ENCODE measurements around the gene IL4I1. TPM values are rescaled to one million over a fixed set of nuclear protein-coding genes. Genes with fewer than 3 reads are reported as not detected.

Gene IL4I1
- polyA plus RNA-seq, 1 of the 3 experiments (the other 2 are of a cell fraction), result 0.35 TPM

DNA sequence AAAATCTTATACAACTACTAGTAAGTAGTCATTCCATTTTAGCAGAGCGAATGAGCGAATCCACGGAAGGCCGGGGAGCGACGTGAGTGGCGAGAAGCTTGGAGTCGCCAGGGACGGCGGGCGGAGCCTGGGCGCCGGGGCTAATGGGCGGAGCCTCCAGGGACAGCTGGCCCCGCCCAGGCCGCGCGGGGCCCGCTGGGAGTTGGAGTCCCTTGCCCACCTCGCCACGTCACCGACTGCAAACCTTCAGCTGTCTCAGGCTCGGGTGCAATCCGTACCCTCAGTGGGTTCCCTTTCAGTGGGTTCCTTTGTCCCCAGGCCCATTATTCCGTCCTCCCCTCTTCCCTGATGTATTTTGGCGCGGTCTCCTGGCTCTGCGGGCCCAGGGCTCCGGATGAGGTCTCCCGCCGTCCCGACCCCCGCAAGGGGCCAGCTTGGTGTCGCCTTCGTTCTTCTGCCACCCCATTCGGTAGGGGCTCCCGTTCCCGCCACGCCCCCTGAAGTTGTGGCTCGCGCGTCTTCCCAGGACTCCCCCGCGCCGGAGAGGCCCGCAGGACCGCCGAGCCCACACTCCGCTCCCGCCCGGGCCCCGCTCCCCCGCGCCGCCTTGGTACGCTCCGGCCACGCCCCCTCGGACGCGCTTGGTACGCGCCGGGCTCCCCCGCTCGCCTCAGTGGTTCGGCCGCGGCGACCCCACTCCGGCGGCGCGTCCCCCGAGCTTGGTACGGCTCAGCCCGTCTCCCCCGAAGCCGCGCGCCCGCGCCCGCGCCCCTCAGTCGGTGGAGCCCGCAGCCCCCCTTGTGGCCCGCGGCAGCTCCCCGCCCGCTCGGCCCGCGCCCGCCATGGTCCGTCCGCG lies 46.0 kb downstream of the IL4I1 start, which contains the start of gene PTOV1:
PTOV1 (plus strand) TSS at position 673 of the 856 bp plus-strand sequence.
- ChIA-PET POLR2A (interaction anchor here (0.6 to 3.2 kb wide), 15 partner anchors 8 to 211 kb away, joined by 3 to 25 read pairs (median 5); partner anchors contain the start of genes AKT1S1, FUZ, RRAS and TBC1D17), CTCF (interaction anchor here (0.7 to 2.3 kb wide), 10 partner anchors 11 to 100 kb away, joined by 3 to 8 read pairs (median 4); partner anchors contain the start of genes FUZ and MED25)
- peak; percentile 98 for DNase-seq
- Histone ChIP-seq H3K27me3 (ENCODE audit: insufficient read depth) (no peaks in the 10 kb centered on the region), H3K4me2 (peak within 1 kb of the TSS; percentile 90), H3K27ac (ENCODE audit: low read depth in 2 of 2, low read length in 1 of 2) (peak within 1 kb of the TSS; percentile 97 to 99), H3K4me3 (ENCODE audit: low read depth in 2 of 2, low read length in 1 of 2) (peak within 1 kb of the TSS; percentile 77 to 89), H3K4me1 (ENCODE audit: control insufficient read depth in 1 of 2, insufficient read depth in 2 of 2, low read depth in 1 of 2, low read length in 1 of 2) (peaks cover 15 to 32% of the 10 kb centered on the region in 2 experiments; a peak in 3 of 4 replicates), H3K9me2 (no peaks in the 10 kb centered on the region), H3K9ac (peak within 1 kb of the TSS; percentile 99), H4K20me1 (ENCODE audit: insufficient read depth) (peaks cover 39% of the 10 kb centered on the region), H3F3A (replicated peaks; ENCODE audit: insufficient read depth) (peaks cover 47% of the 10 kb centered on the region), H3K9me3 (no peaks in the 10 kb centered on the region), H3K36me3 (replicated peaks in 1 of 2; ENCODE audit: control insufficient read depth in 1 of 2, insufficient read depth in 2 of 2, low read length in 1 of 2) (peaks cover 9 to 12% of the 10 kb centered on the region in 2 experiments), H3K79me2 (ENCODE audit: insufficient read depth) (peaks cover 53% of the 10 kb centered on the region), H2AFZ (ENCODE audit: low read depth) (0 out of 2 replicates have a peak within 1 kb of the TSS, but pooled peaks have one; percentile 67)
- 8% methylated on average over 51 of the region's 98 CpGs for WGBS (ENCODE audit: low lambda C conversion rate)
- TF ChIP-seq MAX (IDR thresholded peaks at IDR 0.05; ENCODE audit: low read depth) (peak; percentile 33; the same call in 1 of the 2 replicates), EP300 (IDR thresholded peaks at IDR 0.05; ENCODE audit: borderline replicate concordance in 1 of 2, low read depth in 1 of 2, low read length in 1 of 2) (peak in 1 of 2 experiments; percentile 55; a peak in 1 of 4 replicates), PBX3 (IDR thresholded peaks at IDR 0.05) (0 out of 2 replicates have a peak, but pooled peaks have one; percentile 11), GABPA (IDR thresholded peaks at IDR 0.05; ENCODE audit: low read depth) (no peak; the same call in 1 of the 2 replicates), TAF1 (IDR thresholded peaks at IDR 0.05; ENCODE audit: borderline replicate concordance, low read depth, low read length) (peak; percentile 83)
- TF ChIP-seq, protein P1, sequence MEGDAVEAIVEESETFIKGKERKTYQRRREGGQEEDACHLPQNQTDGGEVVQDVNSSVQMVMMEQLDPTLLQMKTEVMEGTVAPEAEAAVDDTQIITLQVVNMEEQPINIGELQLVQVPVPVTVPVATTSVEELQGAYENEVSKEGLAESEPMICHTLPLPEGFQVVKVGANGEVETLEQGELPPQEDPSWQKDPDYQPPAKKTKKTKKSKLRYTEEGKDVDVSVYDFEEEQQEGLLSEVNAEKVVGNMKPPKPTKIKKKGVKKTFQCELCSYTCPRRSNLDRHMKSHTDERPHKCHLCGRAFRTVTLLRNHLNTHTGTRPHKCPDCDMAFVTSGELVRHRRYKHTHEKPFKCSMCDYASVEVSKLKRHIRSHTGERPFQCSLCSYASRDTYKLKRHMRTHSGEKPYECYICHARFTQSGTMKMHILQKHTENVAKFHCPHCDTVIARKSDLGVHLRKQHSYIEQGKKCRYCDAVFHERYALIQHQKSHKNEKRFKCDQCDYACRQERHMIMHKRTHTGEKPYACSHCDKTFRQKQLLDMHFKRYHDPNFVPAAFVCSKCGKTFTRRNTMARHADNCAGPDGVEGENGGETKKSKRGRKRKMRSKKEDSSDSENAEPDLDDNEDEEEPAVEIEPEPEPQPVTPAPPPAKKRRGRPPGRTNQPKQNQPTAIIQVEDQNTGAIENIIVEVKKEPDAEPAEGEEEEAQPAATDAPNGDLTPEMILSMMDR (IDR thresholded peaks at IDR 0.05), result no peak

- Histone ChIP-seq H3K79me2 (ENCODE audit: insufficient read depth) (peaks cover 50% of the 10 kb centered on the region), H3K4me1 (ENCODE audit: control insufficient read depth in 1 of 2, insufficient read depth in 2 of 2, low read depth in 1 of 2, low read length in 1 of 2) (peaks cover 15 to 32% of the 10 kb centered on the region in 2 experiments; a peak in 3 of 4 replicates), H3K4me2 (peak overlapping the region; percentile 88), H3K27me3 (ENCODE audit: insufficient read depth) (no peaks in the 10 kb centered on the region), H3K27ac (ENCODE audit: low read depth in 2 of 2, low read length in 1 of 2) (peak overlapping the region; percentile 77 to 99), H2AFZ (ENCODE audit: low read depth) (0 out of 2 replicates have a peak overlapping the region, but pooled peaks have one; percentile 67), H3K36me3 (replicated peaks in 1 of 2; ENCODE audit: control insufficient read depth in 1 of 2, insufficient read depth in 2 of 2, low read length in 1 of 2) (peaks cover 4 to 9% of the 10 kb centered on the region in 2 experiments), H3K9me2 (no peaks in the 10 kb centered on the region), H3K4me3 (ENCODE audit: low read depth in 2 of 2, low read length in 1 of 2) (peak overlapping the region; percentile 77 to 89), H3K9me3 (no peaks in the 10 kb centered on the region), H3K9ac (peak overlapping the region; percentile 99; the same call in 1 of the 2 replicates), H3F3A (replicated peaks; ENCODE audit: insufficient read depth) (peaks cover 41% of the 10 kb centered on the region), H4K20me1 (ENCODE audit: insufficient read depth) (peaks cover 34% of the 10 kb centered on the region)
- POLR2A ChIA-PET, result interaction anchor here (1.0 to 3.2 kb wide), 14 partner anchors 9 to 210 kb away, joined by 3 to 25 read pairs (median 6); partner anchors contain the start of genes AKT1S1, FUZ, RRAS and TBC1D17
- WGBS (ENCODE audit: low lambda C conversion rate), result 25% methylated on average over 12 of the region's 12 CpGs
- DNase-seq, result no peak
- TF ChIP-seq, protein P1 (IDR thresholded peaks at IDR 0.05), result no peak
- TF ChIP-seq MXI1 (IDR thresholded peaks at IDR 0.05; ENCODE audit: low read depth, low read length), result no peak
- TF ChIP-seq TCF12 (IDR thresholded peaks at IDR 0.05), result no peak
- no peak for TF ChIP-seq NFIC (IDR thresholded peaks at IDR 0.05; ENCODE audit: borderline replicate concordance)
- no peak for TF ChIP-seq TAF1 (IDR thresholded peaks at IDR 0.05; ENCODE audit: borderline replicate concordance, low read depth, low read length)
- TF ChIP-seq MAX (IDR thresholded peaks at IDR 0.05; ENCODE audit: low read depth), result no peak
- CTCF ChIA-PET, result interaction anchor here (0.7 to 2.3 kb wide), 7 partner anchors 11 to 41 kb away, joined by 3 to 8 read pairs (median 4); partner anchors contain the start of genes FUZ and MED25
Measured at GRCh38 chr19:49850221-49850486, 46.5 kb downstream of the IL4I1 start.
